B cell (primary cell): Measurements from ENCODE around the gene IL36RN. TPM values are rescaled to one million over a fixed set of nuclear protein-coding genes. Genes with fewer than 3 reads are reported as not detected.

ENCODE experiments used
- ATAC-seq: fragments of 200-7000 bp; cut with Tn5 transposase; one replicate; pipeline ENCODE4 v1.10.0; 2021; ENCODE audit warnings: low read depth, mild to moderate bottlenecking, moderate number of reproducible peaks, moderate library complexity
- CTCF ChIA-PET: fragments of 350-600 bp; sonication (Branson Sonifier 250); formaldehyde crosslinking; loops from one replicate; lab custom pipeline; 2021; ENCODE audit warnings: antibody characterized with exemption, inconsistent platforms; lab: Charles Lee
- POLR2A ChIA-PET: fragments of 350-600 bp; sonication (Branson Sonifier 250); formaldehyde crosslinking; loops from one replicate; lab custom pipeline; 2021; ENCODE audit warnings: antibody characterized with exemption; lab: Charles Lee
- DNase-seq: peaks from one replicate; pipeline ENCODE4 v3.0.0; 2013
- H2AFZ ChIP-seq: 2 replicates; pipeline ENCODE4 v1.6.1; 2012; ENCODE audit warnings: mild to moderate bottlenecking, low read depth, low read length; ENCODE audit not compliant: insufficient read depth, poor library complexity, severe bottlenecking
- H3K27ac ChIP-seq, 2 donors: 1 replicate in 1 of 2; 2 replicates in 1 of 2; pipeline ENCODE4 v1.5.1; 2012 to 2013; ENCODE audit warnings: low read length in 2 of 2, mild to moderate bottlenecking in 2 of 2, moderate library complexity in 1 of 2
- H3K27me3 ChIP-seq, 4 experiments: fragments of 200-600 bp in 1 of 4; sonication (generic) in 1 of 4; replicated peaks in 1 of 4; 1 replicate in 2 of 4; 2 replicates in 2 of 4; pipeline versions ENCODE4 v1.6.1 to v1.7.0; 2013 to 2016; ENCODE audit warnings: low read length in 3 of 4, mild to moderate bottlenecking in 2 of 4, mixed read lengths in 1 of 4, moderate library complexity in 1 of 4; ENCODE audit not compliant: insufficient read depth in 4 of 4, control insufficient read depth in 3 of 4; ENCODE audit errors: control extremely low read depth in 1 of 4
- H3K36me3 ChIP-seq, 2 experiments: replicated peaks in 1 of 2; 1 replicate in 1 of 2; 2 replicates in 1 of 2; pipeline versions ENCODE4 v1.6.1 to v1.7.1; 2013; ENCODE audit warnings: low read length in 1 of 2; ENCODE audit not compliant: insufficient read depth in 2 of 2, control insufficient read depth in 1 of 2; ENCODE audit errors: control extremely low read depth in 1 of 2, extremely low read depth in 1 of 2
- H3K4me1 ChIP-seq, 2 donors: fragments of 200-600 bp in 1 of 2; sonication (generic) in 1 of 2; 1 replicate in 1 of 2; 2 replicates in 1 of 2; pipeline versions ENCODE4 v1.5.1 to v1.6.1; 2013 to 2017; ENCODE audit warnings: low read length in 2 of 2; ENCODE audit not compliant: control insufficient read depth in 2 of 2, insufficient read depth in 2 of 2
- H3K4me2 ChIP-seq: replicated peaks from 2 replicates; pipeline ENCODE3; 2012; ENCODE audit warnings: mild to moderate bottlenecking, low read depth, low read length; ENCODE audit not compliant: poor library complexity, severe bottlenecking
- H3K4me3 ChIP-seq, 5 experiments: fragments of 200-600 bp in 1 of 5; sonication (generic) in 1 of 5; 1 replicate in 3 of 5; 2 replicates in 2 of 5; pipeline versions ENCODE4 v1.5.1 to v1.7.0; 2011 to 2016; ENCODE audit warnings: low read length in 4 of 5, mild to moderate bottlenecking in 4 of 5, low read depth in 2 of 5, control low read depth in 1 of 5, moderate library complexity in 1 of 5; ENCODE audit not compliant: insufficient read depth in 1 of 5; ENCODE audit errors: control extremely low read depth in 1 of 5, extremely low read depth in 1 of 5
- H3K79me2 ChIP-seq: fragments of 200-600 bp; sonication (generic); one replicate; pipeline ENCODE4 v1.6.0; 2016; ENCODE audit warnings: low read length; ENCODE audit not compliant: control insufficient read depth, insufficient read depth
- H3K9ac ChIP-seq: fragments of 200-600 bp; sonication (generic); 2 replicates; pipeline ENCODE4 v1.6.1; 2017; ENCODE audit warnings: mild to moderate bottlenecking, low read length, moderate library complexity
- H3K9me3 ChIP-seq, 3 donors: one replicate each; pipeline versions ENCODE4 v1.6.1 to v1.7.1; 2013; ENCODE audit warnings: low read length in 2 of 3; ENCODE audit not compliant: control insufficient read depth in 2 of 3, insufficient read depth in 1 of 3; ENCODE audit errors: control extremely low read depth in 1 of 3
- H4K20me1 ChIP-seq: 2 replicates; pipeline ENCODE4 v1.6.0; 2012; ENCODE audit warnings: mild to moderate bottlenecking, low read length; ENCODE audit not compliant: insufficient read depth, control insufficient read depth, poor library complexity, severe bottlenecking
- H3K27ac Mint-ChIP-seq: one replicate; pipeline ENCODE4 v1.8.0; 2021; ENCODE audit warnings: mixed read lengths
- H3K27me3 Mint-ChIP-seq: one replicate; pipeline ENCODE4 v1.8.0; 2021; ENCODE audit warnings: mixed read lengths
- H3K4me1 Mint-ChIP-seq: one replicate; pipeline ENCODE4 v1.8.0; 2021; ENCODE audit warnings: mixed read lengths
- H3K4me3 Mint-ChIP-seq: one replicate; pipeline ENCODE4 v1.8.0; 2021; ENCODE audit warnings: mixed read lengths
- H3K9me3 Mint-ChIP-seq: one replicate; pipeline ENCODE4 v1.8.0; 2022; ENCODE audit warnings: mixed read lengths; ENCODE audit not compliant: insufficient read depth
- EZH2 ChIP-seq: IDR thresholded peaks from 2 replicates; pipeline ENCODE4 v1.6.1; 2012; ENCODE audit warnings: borderline replicate concordance, low read depth, mild to moderate bottlenecking, moderate library complexity, low read length; ENCODE audit not compliant: insufficient read depth, poor library complexity, severe bottlenecking
- WGBS: methylation state at CpG from one replicate; pipeline ENCODE4 v1.1.5; 2013; ENCODE audit warnings: missing lambda C conversion rate; ENCODE audit not compliant: insufficient coverage; 5-methylcytosine and 5-hydroxymethylcytosine counted together
- intact Hi-C: fragments of 100-400 bp; cut with micrococcal nuclease; formaldehyde crosslinking; loops from one replicate; pipeline ENCODE4 v1.10.0; 2022
- polyA minus RNA-seq: library from RNA; depleted of rRNA, polyadenylated mRNA; stranded (reverse); fragments of >200 nt; gene quantifications from 2 replicates; pipeline ENCODE4 v1.2.3, GENCODE V29; 2012
- polyA plus RNA-seq: library from polyadenylated mRNA; depleted of rRNA; stranded (reverse); fragments of >200 nt; gene quantifications from 2 replicates; pipeline ENCODE4 v1.2.3, GENCODE V29; 2012
- total RNA-seq, 2 donors: library from RNA; stranded (reverse); fragments of 120-200 nt in 1 of 2; gene quantifications; 1 replicate in 1 of 2; 2 replicates in 1 of 2; pipeline versions ENCODE4 v1.2.3 to v1.2.4, GENCODE V29; 2013 to 2022
- TF ChIP-seq, protein P1 (sequence below): fragments of 200-600 bp; IDR thresholded peaks from one replicate; pipeline ENCODE4 v1.8.0; 2022; ENCODE audit warnings: antibody characterized with exemption, mild to moderate bottlenecking

IL36RN gene
- total RNA-seq (not detected in 2 replicates), polyA plus RNA-seq (not detected in 2 replicates), polyA minus RNA-seq (0.14 TPM in 1 of 2 replicates, not detected in the other)
- not detected for total RNA-seq (2013)

- peaks cover 27% of the 10 kb centered on the region for H3K27me3 Mint-ChIP-seq
- peaks cover 6% of the 10 kb centered on the region for H3K9me3 Mint-ChIP-seq
- Histone ChIP-seq H3K27ac (no peak within 1 kb of the TSS), H2AFZ (no peak within 1 kb of the TSS), H3K4me3 (no peak within 1 kb of the TSS), H3K9me3 (peaks cover 0 to 14% (median 10%) of the 10 kb centered on the region in 3 donors), H3K27me3 (peaks cover 0 to 4% (median 0%) of the 10 kb centered on the region in 4 experiments), H4K20me1 (no peaks in the 10 kb centered on the region), H3K4me1 (no peaks in the 10 kb centered on the region), H3K79me2 (no peaks in the 10 kb centered on the region), H3K9ac (no peak within 1 kb of the TSS), H3K36me3 (no peaks in the 10 kb centered on the region), H3K4me2 (no peak within 1 kb of the TSS)
- ChIA-PET CTCF (no interaction called here), POLR2A (no interaction called here)
- 87% methylated on average over 12 of the region's 15 CpGs for WGBS
- TF ChIP-seq, protein P1, sequence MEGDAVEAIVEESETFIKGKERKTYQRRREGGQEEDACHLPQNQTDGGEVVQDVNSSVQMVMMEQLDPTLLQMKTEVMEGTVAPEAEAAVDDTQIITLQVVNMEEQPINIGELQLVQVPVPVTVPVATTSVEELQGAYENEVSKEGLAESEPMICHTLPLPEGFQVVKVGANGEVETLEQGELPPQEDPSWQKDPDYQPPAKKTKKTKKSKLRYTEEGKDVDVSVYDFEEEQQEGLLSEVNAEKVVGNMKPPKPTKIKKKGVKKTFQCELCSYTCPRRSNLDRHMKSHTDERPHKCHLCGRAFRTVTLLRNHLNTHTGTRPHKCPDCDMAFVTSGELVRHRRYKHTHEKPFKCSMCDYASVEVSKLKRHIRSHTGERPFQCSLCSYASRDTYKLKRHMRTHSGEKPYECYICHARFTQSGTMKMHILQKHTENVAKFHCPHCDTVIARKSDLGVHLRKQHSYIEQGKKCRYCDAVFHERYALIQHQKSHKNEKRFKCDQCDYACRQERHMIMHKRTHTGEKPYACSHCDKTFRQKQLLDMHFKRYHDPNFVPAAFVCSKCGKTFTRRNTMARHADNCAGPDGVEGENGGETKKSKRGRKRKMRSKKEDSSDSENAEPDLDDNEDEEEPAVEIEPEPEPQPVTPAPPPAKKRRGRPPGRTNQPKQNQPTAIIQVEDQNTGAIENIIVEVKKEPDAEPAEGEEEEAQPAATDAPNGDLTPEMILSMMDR, result no peak
- no peak for TF ChIP-seq EZH2
- intact Hi-C loops, result no loop called here
- DNase-seq (no peak), ATAC-seq (no peak)
- H3K4me1 Mint-ChIP-seq, result no peaks in the 10 kb centered on the region
- no peak within 1 kb of the TSS for H3K27ac Mint-ChIP-seq
- H3K4me3 Mint-ChIP-seq, result no peak within 1 kb of the TSS
Measured at GRCh38 chr2:113058998-113059960, at the start of gene IL36RN. Gene IL36RN, plus strand, starts transcription at chr2:113059198. Its CDS starts 241 bp downstream, at chr2:113059439.

GRCh38 chr2:113009622-113010021 is 49.4 kb upstream of the IL36RN start:
- H3K9ac ChIP-seq, result no peak overlapping the region
- Mint-ChIP-seq H3K27ac (no peak overlapping the region), H3K27me3 (peaks cover 33% of the 10 kb centered on the region), H3K9me3 (no peaks in the 10 kb centered on the region), H3K4me3 (no peak overlapping the region), H3K4me1 (no peaks in the 10 kb centered on the region)
- DNase-seq, result no peak
- H3K4me3 ChIP-seq, result no peak overlapping the region
- no peak overlapping the region for H2AFZ ChIP-seq
- no peaks in the 10 kb centered on the region for H3K4me1 ChIP-seq
- no peak overlapping the region for H3K4me2 ChIP-seq
- WGBS, result no CpG with 5 or more reads among the region's 1 CpG
- H3K27ac ChIP-seq, result no peak overlapping the region
- no peak for ATAC-seq
- ChIA-PET POLR2A (no interaction called here), CTCF (no interaction called here)
- H3K27me3 ChIP-seq, result no peaks in the 10 kb centered on the region
- H3K9me3 ChIP-seq, result no peaks in the 10 kb centered on the region
- intact Hi-C loops, result no loop called here
- H4K20me1 ChIP-seq, result no peaks in the 10 kb centered on the region
- H3K79me2 ChIP-seq, result no peaks in the 10 kb centered on the region
- TF ChIP-seq EZH2, result no peak
- TF ChIP-seq, protein P1, result no peak
- H3K36me3 ChIP-seq, result no peaks in the 10 kb centered on the region
